Posterior vena cava (tissue), 2 donors: ENCODE data around the gene DGKB. TPM values are rescaled to one million over a fixed set of nuclear protein-coding genes. Genes with fewer than 3 reads are reported as not detected.

Experiments used
- DNase-seq: peaks from one replicate; pipeline ENCODE4 v3.0.0-alpha.2; 2020; ENCODE audit warnings: low spot score
- intact Hi-C, 2 donors: fragments of 100-400 bp; cut with DNase I; formaldehyde crosslinking; loops; one replicate each; pipeline versions ENCODE4 v1.14.1 to v1.14.2; 2022 to 2023
- total RNA-seq, 2 donors: library from RNA; stranded (reverse); fragmentation: NEBNext Ultra II Directional; extraction: Animal tissue kit (Norgen Biotek cat#: 25700); gene quantifications; one replicate each; pipeline ENCODE4 v1.2.1, GENCODE V29; 2021
- donor health status: DM: yes; HTN: yes; CAD: no.
- donor health status: DM: yes; HTN: yes; CAD: no.

Gene DGKB
- total RNA-seq, 2 donors from 2014 or later = 0.32 to 1.5 TPM

- intact Hi-C loops = no loop called here
Measured at GRCh38 chr7:14436878-14437277, 465.7 kb downstream of the DGKB start.

DNA sequence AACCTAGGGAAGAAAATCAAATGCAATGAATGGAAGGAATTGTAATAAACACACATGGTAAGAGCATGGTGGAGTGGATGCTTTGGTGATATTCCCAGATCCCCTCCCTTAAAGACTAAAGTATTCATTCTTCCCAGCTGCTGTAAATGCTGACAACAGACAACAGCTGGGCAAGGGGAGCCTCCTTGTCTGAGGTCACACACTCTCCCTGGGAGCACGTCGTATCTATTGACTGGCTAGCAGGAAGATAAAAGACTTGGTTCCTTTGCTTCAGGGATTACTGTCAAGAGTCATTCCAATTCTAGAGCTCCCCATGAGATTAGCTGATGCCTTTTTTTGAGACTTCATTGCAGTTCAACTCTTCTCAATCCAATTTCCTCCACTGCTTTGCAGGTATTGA, 469.6 kb downstream of the DGKB start:
- DNase-seq = no peak
- intact Hi-C loops = no loop called here

More at GRCh38 chr7:14436878-14437277, 465.7 kb downstream of the DGKB start:
- DNase-seq = no peak

- intact Hi-C loops = no loop called here
- DNase-seq = no peak
Measured at GRCh38 chr7:14430926-14431325, 471.6 kb downstream of the DGKB start.

GRCh38 chr7:14425559-14425958, 477.0 kb downstream of the DGKB start:
- intact Hi-C loops = no loop called here
- DNase-seq = no peak

- no peak for DNase-seq
Measured at GRCh38 chr7:14424675-14425074, 477.9 kb downstream of the DGKB start.

DNA sequence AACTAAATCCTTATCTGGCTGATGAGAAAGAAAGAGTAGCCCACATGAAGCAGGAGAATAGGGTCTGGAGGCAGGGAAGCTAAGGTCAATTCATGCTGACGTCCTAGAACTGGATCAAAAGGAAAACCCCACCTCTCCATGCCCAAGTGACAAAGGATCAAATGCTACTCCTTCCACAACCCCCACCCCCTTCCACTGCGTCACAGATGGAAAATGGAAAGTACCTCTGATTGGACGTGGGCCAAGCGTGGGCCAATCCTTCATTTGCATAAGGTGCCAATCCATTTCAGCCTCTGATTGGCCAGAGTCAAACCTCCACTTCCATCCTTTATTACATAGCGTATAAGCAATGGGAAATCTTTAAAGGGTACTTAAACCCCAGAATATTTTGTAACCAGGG, 481.8 kb downstream of the DGKB start:
- intact Hi-C loops = no loop called here
- no peak for DNase-seq

More at GRCh38 chr7:14424675-14425074, 477.9 kb downstream of the DGKB start:
- intact Hi-C loops = no loop called here

DNA sequence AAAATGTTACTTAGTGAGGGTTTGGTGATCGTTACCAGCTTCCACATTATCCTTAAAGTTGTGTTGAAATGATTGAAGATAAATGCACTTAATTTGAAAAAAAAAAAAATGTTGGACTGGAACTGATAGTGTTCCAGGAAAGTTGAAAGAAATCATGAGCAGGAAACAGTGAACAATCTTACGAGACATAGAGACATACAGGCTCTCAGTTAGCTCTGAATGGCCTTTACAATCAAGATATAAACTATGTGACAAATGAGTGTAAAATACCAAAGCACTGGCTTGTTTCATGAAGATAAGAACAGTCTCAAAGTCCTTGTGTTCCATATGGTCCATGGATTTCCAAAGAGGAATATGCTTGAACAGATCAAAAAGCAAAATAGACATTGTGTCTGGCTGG, 483.0 kb downstream of the DGKB start:
- DNase-seq = no peak
- intact Hi-C loops = no loop called here

DNA sequence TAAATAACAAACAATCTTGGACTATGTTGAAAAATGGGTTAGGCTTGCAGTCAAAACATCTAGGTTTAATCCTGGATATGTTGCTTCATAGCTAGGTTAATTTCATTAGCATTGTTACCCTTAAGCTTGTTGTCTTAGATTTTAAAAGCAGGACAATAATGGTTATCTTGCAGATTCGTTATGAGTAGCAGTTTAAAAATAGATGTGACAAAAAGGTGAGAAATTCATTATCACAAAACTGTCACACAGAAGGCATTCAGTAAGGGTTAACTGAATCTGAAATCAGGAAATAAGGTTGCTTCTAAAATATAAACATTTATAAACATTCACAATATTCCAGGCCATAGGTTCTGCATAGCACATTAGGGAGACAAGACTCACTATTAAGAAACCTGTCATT, 483.9 kb downstream of the DGKB start:
- intact Hi-C loops = no loop called here

GRCh38 chr7:14414274-14414986, 488.1 kb downstream of the DGKB start:
- DNase-seq = no peak
- intact Hi-C loops = no loop called here

More for the DNA sequence above, 483.9 kb downstream of the DGKB start:
- no peak for DNase-seq

DNA sequence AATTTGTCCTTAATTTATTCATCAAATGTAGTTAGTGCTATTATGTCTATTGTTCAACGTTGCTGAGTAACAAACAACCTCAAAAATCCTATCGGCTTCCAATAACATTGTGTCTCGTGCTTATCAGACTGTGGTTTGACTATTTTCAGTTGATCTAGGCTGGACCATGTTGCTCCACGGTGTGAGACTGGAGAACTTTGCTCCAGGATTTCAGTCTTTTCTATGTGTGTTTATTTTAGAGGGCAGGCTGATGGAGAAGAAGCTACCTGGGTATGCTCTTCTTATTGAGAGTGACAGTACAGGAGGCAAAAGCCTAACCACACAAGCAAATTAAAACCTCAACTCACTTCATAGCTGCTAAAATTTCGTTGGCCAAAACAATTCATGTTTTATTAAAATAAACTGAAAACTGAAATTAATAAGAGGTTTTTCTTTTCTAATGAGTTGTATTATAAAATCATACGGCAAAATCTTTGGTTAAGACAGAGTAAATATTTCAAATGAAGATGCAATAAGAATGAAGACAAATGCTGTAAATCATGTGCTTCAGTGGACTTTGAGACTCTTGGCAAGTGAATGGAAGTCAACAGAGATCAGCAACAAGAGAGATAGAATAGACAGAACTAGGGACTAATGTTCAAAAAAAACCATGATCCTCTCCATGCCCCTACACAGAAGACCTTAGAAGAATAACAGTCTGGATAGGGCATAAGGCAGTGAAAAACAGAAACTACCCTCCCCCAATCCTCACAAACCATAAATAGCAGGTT, 495.1 kb downstream of the DGKB start:
- intact Hi-C loops = no loop called here
- DNase-seq = no peak

- no peak for DNase-seq
- intact Hi-C loops = no loop called here
Measured at GRCh38 chr7:14403587-14403986, 499.0 kb downstream of the DGKB start.

GRCh38 chr7:14400271-14400670, 502.3 kb downstream of the DGKB start:
- no peak for DNase-seq
- intact Hi-C loops = no loop called here

DNA sequence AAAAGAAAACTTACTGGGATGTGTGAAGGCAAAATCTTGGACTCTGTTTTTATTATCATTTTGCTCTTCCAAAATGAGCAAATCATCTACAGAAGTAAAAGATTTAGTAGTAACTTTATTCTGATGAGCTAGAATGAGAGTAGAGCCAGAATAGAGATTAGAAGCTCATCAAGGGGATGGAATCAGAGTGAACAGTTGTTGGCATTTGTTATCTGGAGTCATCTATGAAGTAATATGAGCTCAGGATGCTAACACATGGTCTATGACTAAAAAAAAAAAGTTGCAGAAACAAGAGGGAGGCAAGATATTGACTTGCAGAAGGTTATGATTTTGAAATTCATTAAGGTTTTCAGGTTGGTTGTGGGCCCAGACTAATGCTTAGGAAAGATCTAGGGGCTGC, 504.0 kb downstream of the DGKB start:
- intact Hi-C loops = no loop called here
- DNase-seq = no peak

- intact Hi-C loops = no loop called here
- no peak for DNase-seq
Measured at GRCh38 chr7:14395860-14396259, 506.7 kb downstream of the DGKB start.

DNA sequence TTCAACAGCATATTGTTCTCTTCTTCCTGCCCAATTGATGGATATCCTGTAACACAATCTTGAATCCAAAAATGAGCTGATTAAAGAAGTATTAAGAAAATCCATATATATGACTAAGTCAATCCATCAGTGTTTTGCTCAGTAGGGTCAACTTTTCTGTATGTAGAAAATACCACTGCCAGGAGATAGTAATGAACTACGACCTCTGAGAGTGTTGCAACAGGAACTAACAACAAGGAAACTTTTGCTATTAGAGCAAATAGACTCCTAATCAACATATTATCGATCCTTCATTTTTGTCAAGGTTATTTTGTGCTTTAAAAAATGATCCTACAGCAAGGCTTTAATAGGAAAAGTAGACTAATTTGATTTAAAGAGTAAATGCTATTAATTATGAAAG, 507.8 kb downstream of the DGKB start:
- no peak for DNase-seq
- intact Hi-C loops = no loop called here

GRCh38 chr7:14389595-14389994, 513.0 kb downstream of the DGKB start:
- no peak for DNase-seq
- intact Hi-C loops = no loop called here

- no peak for DNase-seq
- intact Hi-C loops = no loop called here
Measured at GRCh38 chr7:14389181-14389591, 513.4 kb downstream of the DGKB start.

DNA sequence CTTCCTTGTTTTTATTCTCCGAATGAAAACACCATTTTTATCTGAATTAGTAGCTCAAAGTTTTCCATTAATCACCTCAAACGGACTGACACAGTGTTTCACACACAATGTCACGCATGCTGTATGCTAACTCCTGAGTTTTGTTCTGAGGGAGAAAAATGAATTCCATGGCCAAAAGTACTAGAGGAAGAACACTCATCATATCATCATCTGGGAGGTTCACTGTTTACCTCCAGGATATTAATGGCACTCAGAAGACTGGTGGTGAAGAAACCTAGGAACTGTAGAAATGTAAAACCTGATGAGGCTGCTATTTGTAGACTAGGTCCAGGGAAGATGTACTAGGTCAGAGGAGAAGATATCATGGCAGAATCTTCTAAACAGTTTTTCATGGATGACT, 517.5 kb downstream of the DGKB start:
- intact Hi-C loops = no loop called here
- no peak for DNase-seq

DNA sequence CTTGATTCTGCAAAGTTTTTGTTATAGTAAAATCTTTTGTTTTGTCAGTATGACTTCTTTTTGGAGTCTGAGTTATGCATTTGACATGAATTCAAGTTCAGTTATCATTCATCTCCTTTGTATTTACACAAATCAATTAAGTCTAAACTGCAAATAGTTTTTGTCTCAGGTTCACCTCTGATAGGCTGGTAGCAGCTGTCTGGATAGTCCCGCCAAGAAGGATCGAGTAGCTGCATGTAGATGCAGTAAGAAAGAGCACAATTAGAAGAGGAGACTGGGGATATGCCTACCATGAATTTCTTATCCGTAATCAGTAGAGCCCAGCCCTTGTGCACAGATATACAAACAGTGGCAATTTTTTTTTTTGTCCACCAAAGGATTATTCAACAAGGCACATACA, 520.6 kb downstream of the DGKB start:
- no peak for DNase-seq
- intact Hi-C loops = no loop called here

DNA sequence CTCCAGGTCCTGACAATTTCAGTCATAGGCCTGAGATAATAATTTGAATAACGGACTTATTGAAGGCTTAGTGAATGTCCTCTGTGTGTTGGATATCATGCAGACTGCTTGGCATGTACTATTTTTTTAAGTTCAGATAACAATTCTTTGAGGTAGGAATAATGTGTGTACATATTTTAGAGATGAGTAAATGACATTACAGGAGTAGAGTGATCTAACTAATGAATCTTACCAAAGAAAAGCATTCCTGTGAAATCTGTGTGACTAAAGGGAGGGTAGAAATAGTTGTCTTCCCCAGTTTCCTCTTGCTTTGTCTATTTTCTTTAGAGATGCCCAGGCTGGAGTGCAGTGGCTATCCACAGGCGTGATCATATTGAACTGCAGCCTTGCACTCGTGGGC, 521.2 kb downstream of the DGKB start:
- no peak for DNase-seq
- intact Hi-C loops = no loop called here

DNA sequence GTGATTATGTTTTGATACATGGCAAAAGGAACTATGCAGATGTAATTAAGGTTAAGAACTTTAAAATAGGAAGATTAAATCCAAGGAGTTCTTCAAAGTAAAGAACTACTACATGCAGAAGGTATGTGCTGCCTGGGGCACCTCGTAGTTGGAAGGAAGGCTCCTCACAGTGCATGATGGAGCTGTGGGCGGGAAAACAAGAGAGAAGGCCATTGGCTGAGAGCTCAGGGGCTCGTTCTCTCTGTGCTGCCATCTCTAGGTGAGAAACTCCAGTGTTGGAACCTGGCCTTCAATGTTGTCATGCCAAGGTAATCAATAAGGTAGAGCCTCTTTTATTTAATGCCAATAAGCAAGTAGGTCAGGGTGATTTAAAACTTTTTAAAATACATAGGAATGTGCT, 521.7 kb downstream of the DGKB start:
- DNase-seq = no peak
- intact Hi-C loops = no loop called here
